ENCODE measurements around the gene LRRC28.

LRRC28 gene

DNA sequence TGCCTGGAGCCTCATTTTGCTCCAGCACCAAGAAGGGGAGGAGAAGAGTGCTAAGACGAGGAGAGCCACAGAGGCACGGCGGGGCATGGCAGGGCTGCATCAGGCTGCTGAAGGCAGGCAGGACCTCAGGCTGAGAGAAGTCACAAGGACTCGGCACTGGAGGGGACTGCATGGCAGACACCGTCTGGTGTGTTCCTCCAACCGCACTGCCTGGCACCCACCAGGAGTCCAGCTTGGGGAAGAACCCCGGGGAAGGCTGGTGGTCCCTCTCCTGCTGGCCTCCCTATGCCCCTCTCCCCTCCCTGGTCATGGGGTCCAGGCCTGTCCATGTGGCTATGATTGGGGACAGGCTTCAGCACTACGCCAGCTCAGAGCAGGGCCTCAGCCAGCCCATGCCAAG, 161.3 kb downstream of the LRRC28 start:
- Histone ChIP-seq H3K4me1 (ENCODE audit: low read length) (no peaks in the 10 kb centered on the region), H3K9me3 (ENCODE audit: insufficient read depth, low read length) (no peaks in the 10 kb centered on the region), H3K9ac (ENCODE audit: low read length) (no peak overlapping the region), H4K20me1 (ENCODE audit: insufficient read depth, low read length) (no peaks in the 10 kb centered on the region), H3K36me3 (replicated peaks; ENCODE audit: low read depth, low read length) (no peaks in the 10 kb centered on the region), H3K27ac (ENCODE audit: low read length) (no peak overlapping the region), H3K4me2 (ENCODE audit: low read length) (no peak overlapping the region), H2AFZ (ENCODE audit: low read depth, low read length) (no peak overlapping the region), H3K79me2 (ENCODE audit: low read length) (no peaks in the 10 kb centered on the region), H3K27me3 (ENCODE audit: low read depth, low read length) (no peaks in the 10 kb centered on the region), H3K4me3 (ENCODE audit: low read length) (no peak overlapping the region)
- no peak for TF ChIP-seq EZH2phosphoT487 (IDR thresholded peaks at IDR 0.05; ENCODE audit: low read depth)
- TF ChIP-seq, protein P1, sequence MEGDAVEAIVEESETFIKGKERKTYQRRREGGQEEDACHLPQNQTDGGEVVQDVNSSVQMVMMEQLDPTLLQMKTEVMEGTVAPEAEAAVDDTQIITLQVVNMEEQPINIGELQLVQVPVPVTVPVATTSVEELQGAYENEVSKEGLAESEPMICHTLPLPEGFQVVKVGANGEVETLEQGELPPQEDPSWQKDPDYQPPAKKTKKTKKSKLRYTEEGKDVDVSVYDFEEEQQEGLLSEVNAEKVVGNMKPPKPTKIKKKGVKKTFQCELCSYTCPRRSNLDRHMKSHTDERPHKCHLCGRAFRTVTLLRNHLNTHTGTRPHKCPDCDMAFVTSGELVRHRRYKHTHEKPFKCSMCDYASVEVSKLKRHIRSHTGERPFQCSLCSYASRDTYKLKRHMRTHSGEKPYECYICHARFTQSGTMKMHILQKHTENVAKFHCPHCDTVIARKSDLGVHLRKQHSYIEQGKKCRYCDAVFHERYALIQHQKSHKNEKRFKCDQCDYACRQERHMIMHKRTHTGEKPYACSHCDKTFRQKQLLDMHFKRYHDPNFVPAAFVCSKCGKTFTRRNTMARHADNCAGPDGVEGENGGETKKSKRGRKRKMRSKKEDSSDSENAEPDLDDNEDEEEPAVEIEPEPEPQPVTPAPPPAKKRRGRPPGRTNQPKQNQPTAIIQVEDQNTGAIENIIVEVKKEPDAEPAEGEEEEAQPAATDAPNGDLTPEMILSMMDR (IDR thresholded peaks at IDR 0.05; ENCODE audit: low read depth, low read length): no peak

DNA sequence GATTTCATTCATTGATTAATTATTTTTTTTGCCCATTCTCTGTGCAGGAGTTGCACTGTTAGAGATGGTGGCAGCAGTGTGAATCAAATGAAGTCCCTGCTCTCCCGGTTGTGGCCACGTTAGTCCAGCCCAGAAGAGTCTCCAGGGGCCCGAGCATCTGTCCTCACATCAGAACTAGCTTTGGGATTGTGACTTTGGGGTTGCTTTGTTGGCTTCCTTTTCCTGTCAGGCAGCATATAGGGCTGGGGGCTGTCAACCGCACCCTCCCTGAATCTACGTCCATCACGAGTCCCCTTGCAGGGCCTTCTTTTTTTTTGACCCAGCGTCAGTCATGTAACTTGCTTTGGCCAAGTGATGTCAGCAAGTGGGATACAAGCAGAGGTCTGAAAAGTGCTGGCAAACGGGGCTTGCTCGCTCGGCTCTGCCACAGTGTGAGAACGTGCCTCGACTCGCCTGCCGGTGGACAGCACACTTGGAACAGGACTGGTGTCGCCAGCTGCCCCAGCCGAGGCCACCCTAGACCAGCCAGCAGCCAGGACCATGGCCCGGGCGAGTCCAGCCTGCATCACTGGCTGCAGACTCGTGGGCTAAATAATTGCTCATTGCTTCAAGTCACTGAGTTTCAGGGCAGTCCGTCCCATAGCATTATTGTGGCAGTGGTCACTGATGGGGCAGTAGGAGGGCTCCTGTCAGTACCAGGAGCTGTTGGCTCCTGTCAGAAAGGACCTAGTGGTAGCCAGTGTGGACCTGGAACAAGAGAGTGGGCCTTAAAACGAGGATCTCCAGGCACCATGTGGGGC, 162.9 kb downstream of the LRRC28 start:
- H3K79me2 ChIP-seq (ENCODE audit: low read length): no peaks in the 10 kb centered on the region
- H3K9ac ChIP-seq (ENCODE audit: low read length): no peak overlapping the region
- no peak overlapping the region for H2AFZ ChIP-seq (ENCODE audit: low read depth, low read length)
- no peaks in the 10 kb centered on the region for H3K36me3 ChIP-seq (replicated peaks; ENCODE audit: low read depth, low read length)
- no peak overlapping the region for H3K27ac ChIP-seq (ENCODE audit: low read length)
- TF ChIP-seq, protein P1 (IDR thresholded peaks at IDR 0.05; ENCODE audit: low read depth, low read length): no peak
- no peak for TF ChIP-seq EZH2phosphoT487 (IDR thresholded peaks at IDR 0.05; ENCODE audit: low read depth)
- no peaks in the 10 kb centered on the region for H3K4me1 ChIP-seq (ENCODE audit: low read length)
- H3K9me3 ChIP-seq (ENCODE audit: insufficient read depth, low read length): no peaks in the 10 kb centered on the region
- no peaks in the 10 kb centered on the region for H3K27me3 ChIP-seq (ENCODE audit: low read depth, low read length)
- no peaks in the 10 kb centered on the region for H4K20me1 ChIP-seq (ENCODE audit: insufficient read depth, low read length)
- H3K4me3 ChIP-seq (ENCODE audit: low read length): no peak overlapping the region
- H3K4me2 ChIP-seq (ENCODE audit: low read length): no peak overlapping the region

DNA sequence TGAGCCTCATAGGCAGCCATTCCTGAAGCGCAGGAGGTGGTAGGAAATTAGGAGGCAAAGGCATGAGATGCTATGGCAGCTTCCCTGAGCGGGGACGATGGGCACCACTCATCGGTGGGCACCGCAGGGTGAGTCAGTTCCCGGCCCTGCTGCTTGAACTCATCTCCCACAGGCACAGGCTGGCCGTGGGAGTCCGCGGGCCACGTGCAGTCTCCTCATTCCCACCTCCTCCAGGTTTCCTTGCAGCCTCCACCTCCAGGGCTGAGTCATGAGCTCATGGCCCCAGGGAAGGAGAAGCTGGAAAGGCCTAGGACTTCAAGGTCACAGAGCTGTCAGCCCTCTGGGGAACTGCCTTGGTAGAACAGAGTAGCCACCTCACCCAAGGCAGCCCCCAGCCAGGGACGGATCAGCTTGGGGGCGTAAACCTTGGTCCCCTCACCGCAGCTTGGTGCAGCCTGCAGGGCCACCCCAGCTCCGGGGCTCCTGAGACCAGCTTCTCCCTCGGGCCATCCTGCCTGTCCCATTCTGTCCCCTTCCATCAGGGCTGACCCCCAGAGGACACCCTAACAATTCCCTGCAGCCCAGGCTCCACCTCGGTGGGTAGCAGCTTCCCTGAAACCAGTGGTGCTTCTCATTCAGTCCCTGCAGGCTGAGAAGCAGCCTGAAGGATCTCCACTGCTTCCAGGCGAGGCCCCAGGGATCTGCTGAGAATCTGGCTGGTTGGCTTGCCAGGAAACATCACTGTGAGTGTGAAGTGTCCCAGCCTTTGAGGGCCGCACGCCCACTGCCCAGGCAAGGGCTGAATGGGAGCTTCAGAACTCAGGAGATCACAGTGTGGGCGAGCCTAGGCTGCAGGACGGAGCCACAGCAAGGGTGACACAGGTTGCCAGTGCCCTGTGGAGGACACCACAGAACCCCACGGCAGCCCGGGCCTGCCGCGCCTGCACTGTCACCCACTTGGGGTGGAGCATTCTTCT, 163.8 kb downstream of the LRRC28 start:
- Histone ChIP-seq H3K4me3 (ENCODE audit: low read length) (no peak overlapping the region), H3K9me3 (ENCODE audit: insufficient read depth, low read length) (no peaks in the 10 kb centered on the region), H3K36me3 (replicated peaks; ENCODE audit: low read depth, low read length) (no peaks in the 10 kb centered on the region), H4K20me1 (ENCODE audit: insufficient read depth, low read length) (no peaks in the 10 kb centered on the region), H3K79me2 (ENCODE audit: low read length) (no peaks in the 10 kb centered on the region), H3K27ac (ENCODE audit: low read length) (no peak overlapping the region), H3K4me2 (ENCODE audit: low read length) (no peak overlapping the region), H3K27me3 (ENCODE audit: low read depth, low read length) (no peaks in the 10 kb centered on the region), H3K4me1 (ENCODE audit: low read length) (no peaks in the 10 kb centered on the region), H3K9ac (ENCODE audit: low read length) (no peak overlapping the region), H2AFZ (ENCODE audit: low read depth, low read length) (no peak overlapping the region)
- TF ChIP-seq, protein P1 (IDR thresholded peaks at IDR 0.05; ENCODE audit: low read depth, low read length): no peak
- no peak for TF ChIP-seq EZH2phosphoT487 (IDR thresholded peaks at IDR 0.05; ENCODE audit: low read depth)

Data from OCI-LY3 (cell line).